Tongue (tissue), 2 donors: Measurements from ENCODE around the gene ELOVL7. TPM values are rescaled to one million over a fixed set of nuclear protein-coding genes. Genes with fewer than 3 reads are reported as not detected.
"Not testable (repeated sequence)": the region's sequence is repeated elsewhere in the genome, so short reads cannot be mapped to it uniquely, and the experiment has no call there.

Source experiments
- DNase-seq: peaks from one replicate; pipeline ENCODE4 v3.0.0-alpha.2; 2015
- total RNA-seq: library from RNA; depleted of rRNA; stranded (reverse); fragments of >200 nt; gene quantifications from one replicate; pipeline ENCODE4 v1.2.3, GENCODE V29; 2014

Gene ELOVL7
- 4.7 TPM for total RNA-seq

DNA sequence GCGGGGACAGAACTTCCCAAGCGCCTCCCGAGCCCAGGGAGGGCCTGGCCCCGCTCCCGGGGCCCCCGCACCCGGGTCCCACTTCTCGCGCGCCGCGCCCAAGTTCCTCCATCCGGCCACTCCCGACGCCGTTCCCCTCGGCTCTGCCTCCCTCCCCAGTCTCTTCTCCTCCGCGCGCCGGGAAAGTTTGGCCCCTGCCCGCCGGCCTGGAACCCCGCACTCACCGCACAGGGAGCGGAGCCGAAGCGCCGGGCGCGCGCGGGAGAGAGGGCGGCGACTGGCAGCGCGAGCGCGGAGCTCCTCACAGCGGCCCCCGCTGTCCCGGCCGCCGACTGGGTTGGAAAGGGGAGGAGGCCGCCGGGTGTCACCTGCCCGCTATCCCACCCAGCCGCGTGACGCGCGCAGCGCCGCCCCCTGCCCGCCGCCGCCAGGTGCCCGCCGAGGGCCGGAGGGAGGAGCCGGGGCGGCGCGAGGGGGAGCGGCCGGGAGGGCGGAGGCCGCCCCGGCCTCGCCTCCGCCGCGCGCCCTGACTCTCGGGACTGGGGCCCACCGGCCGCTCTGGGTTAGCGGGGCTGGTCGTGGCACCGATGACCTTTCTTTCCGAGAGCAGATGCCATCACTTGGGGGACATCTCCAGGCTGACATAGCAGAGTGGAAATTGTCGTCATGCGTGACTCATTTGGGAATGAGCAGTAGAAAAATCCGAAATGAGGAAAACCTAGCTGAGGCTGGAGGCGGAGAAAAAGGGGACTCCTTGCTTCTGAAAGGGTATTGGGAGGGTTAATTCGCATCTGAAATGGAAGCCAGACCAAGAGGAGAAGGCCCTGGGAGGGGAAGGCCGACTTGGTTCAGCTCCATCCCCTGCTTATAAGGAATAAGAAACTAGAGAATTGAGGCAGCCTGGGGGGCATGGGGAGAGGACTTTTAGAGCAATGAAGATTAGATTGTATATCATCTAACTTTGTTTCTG lies at the start of gene ELOVL7:
Gene ELOVL7, minus strand, starts transcription at position 334 of the 970 bp plus-strand sequence. CDS start 56,872 bp downstream, outside the sequence.
- peak; percentile 71 for DNase-seq

DNA sequence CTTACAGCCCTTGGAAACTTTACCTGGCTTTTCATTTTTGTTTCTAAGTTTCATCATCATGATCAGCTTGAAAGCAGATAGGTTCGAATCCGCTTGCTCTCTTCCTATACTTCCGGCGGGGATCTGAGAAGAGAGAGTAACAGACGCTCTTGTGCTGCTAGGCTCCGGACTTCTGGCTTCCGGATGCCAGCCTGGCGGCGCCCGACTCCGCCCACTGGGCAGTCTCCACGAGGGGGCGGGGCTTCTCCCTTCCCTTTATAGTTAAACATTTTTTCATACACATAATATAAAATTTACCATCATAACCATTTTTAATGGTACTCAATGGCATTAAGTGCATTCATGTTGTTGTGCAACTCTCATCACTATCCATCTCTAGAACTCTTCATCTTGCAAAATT lies 49.5 kb upstream of the ELOVL7 start:
- DNase-seq = no peak

DNA sequence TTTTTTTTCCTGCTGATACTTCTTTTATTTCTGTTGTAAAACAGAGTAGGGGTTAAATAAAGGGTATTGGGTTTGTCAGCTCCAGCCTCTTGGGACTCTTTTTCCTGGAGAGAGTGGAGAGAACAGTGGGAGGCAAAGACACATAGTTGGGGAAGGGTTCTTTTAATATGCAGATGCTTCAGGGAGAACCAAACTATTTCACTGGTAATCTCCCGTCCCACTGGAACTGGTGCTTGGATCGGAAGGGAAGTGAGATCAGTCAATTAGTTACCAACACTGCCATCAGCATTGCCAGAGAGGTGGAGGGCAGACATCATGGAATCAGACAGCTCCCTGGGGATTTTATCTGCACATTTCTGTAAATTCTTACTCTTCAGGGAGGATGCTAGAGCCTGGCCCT lies 47.6 kb upstream of the ELOVL7 start:
- no peak for DNase-seq

DNA sequence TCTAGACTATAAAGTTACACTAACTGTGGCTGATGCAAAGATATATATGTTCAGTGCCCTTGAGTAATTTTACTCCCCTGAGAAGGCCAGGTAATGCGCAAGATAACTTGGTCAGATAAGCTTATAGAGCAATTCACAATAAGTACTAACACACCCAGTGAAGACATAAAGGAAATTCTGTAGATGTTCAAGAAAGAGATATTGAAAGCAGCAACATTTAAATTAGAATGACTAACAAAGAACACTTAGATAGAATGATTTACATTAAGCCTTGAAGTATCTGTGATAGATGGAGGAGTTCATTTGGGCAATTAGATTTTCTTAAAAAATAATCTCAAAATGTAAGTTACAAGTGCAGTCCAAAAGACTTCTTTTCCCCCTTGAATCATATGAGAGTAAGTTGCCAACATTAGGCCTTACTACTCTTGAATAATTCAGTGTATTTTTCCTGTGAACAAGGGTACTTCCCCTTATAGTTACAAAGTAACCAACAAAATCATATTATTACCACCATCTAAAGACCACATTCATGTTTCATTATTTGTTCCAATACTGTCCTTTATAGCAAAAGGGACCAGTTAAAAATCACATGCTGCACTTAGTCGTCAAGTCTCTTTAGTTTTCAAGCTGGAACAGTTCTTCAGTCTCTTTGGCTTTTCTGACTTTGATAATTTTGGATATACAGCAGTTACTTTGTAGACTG lies 44.4 kb upstream of the ELOVL7 start:
- DNase-seq = no peak

DNA sequence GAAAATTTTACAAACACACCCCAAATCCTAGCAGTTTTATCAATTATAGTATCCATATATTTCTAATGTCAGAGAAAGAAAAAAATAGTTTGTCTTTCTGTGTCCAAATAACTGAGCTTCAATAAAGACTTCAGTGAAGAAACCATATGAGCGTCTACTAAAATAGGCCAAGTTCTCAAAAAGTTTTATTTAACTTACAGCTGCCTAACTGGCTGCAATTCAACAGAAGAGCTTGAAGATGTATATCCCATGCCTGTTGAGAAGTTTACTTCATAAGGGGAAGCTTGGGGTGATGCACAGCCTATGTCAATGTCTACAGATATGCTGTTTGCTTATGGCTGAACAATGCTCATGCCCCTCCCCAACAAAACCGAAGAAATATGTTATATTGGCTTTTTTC lies 43.7 kb upstream of the ELOVL7 start:
- peak; percentile 6 for DNase-seq

DNA sequence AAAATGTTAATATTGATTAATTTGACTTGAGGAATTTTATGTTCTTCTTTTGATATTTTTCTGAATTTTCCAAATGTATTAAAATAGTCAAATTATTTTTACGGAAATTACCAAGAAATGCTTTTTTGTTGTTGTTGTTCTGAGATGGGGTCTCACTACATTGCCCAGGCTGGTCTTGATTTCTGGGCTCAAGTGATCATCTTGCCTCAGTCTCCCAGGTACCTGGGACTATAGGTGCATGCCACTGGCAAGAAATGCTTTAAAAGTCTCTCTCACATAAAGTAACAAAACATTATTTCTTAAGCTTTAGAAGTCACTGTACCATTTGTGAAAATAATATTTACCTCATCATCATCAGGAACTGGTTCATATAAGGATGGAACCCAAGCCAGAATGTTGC lies 43.0 kb upstream of the ELOVL7 start:
- no peak for DNase-seq

DNA sequence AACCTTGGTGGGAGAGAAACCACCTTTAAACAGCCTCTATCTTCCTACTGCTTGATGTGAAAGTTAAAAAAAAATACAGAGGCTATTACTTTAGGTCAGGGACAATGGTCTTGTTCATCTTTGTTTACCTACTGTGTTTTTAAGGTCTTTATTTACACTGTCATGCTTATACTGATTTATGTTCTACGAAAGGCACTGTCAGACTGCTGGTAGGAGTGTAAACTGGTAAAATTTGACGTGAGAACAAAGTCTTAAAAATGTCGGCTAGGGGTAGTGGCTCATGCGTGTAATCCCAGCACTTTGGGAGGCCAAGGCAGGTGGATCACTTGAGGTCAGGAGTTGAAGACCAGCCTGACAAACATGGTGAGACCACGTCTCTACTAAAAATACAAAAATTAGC lies 42.1 kb upstream of the ELOVL7 start:
- DNase-seq = no peak

DNA sequence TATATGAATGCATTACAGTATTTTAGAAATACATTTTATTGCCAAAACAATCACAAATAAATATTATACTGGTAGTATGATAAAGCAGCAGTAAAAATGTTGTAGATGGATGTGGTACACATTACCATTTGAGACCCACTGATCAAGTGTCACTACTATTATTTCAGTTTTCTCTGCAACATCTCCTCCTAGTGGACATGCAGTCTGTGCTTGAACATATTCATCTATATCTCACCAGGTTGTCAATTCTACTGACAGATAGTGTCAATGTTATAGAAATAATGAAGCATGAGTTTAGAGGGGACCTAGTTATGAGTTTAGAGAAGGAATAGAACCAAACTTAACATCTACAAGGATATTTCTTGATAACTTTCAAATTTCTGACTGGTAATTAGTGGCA lies 39.2 kb upstream of the ELOVL7 start:
- DNase-seq = no peak

DNA sequence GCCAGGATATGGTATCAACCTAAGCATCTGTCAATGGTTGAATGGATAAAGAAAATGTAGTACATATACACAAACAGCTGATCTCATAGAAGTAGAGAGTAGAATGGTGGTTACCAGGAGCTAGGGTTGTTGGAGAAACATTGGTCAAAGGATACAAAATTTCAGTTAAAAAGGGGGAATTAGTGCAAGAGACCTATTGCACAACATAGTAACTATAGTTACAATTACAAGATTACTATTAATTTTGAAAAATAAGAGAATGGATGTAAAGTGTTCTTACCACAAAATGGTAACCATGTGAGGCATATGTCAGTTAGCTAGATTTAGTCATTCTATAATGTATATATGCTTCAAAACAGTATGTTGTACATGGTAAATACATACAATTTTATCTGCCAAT lies 28.8 kb upstream of the ELOVL7 start:
- DNase-seq = no peak

DNA sequence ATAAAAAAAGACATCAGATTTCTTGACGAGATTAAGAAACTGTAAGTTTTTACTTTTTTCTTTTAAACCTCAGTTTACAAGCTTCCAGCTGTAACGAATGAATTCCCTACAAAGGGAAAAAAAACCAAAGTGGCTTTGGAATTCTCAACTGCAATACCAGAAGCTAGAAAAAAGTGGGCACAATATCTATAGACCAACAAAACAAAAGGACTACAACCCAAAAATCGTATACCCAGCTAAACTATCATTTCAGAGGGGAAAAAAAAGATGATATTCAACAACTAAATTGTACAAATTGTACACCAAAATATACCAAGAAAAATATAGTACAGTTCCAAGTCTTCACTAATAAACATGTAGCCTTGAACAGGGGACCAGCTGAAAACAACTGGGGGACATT lies 26.8 kb upstream of the ELOVL7 start:
- no peak for DNase-seq

DNA sequence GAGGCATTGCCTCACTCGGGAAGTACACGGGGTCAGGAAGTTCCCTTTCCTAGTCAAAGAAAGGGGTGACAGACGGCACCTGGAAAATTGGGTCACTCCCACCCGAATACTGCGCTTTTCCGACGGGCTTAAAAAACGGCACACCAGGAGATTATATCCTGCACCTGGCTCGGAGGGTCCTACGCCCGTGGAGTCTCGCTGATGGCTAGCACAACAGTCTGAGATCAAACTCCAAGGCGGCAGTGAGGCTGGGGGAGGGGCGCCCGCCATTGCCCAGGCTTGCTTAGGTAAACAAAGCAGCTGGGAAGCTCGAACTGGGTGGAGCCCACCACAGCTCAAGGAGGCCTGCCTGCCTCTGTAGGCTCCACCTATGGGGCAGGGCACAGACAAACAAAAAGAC lies 16.5 kb upstream of the ELOVL7 start:
- not testable (repeated sequence) for DNase-seq

DNA sequence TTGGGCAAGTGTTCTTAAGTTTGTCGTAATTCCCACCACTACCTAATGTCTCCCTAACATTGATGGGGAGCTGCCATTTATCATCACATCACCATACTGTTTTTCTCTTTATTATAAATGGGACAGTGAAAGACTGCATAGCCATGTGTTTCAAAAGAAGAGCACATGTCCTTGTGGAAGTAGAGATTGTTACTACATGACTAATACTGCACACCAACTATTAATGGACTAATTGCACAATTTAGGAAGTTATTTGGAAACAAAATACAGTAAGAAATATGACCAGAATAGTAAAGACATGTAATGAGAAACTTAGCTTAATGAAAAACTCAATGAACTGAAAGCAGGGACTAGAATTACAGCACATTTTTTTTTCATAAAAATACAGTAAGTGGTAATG lies 12.0 kb upstream of the ELOVL7 start:
- no peak for DNase-seq

DNA sequence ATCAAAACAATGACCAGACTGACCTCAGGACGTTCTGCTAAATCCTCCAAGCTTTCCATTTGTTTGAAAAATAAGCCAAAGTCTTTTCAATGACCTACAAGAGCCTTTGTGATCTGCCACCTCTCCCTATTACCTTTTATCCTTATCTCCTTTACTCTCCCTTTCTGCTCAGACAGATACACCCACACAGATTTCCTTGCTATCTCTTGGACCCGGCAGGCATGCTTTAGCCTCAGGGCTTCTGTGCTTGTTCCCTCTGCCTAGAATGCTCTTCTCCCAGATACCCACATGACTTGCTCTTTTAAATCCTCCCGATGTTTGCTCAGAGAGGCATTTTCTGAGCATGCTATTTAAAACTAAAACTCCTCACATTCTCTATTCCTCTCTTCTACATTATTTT lies 8.9 kb upstream of the ELOVL7 start:
- DNase-seq = no peak

DNA sequence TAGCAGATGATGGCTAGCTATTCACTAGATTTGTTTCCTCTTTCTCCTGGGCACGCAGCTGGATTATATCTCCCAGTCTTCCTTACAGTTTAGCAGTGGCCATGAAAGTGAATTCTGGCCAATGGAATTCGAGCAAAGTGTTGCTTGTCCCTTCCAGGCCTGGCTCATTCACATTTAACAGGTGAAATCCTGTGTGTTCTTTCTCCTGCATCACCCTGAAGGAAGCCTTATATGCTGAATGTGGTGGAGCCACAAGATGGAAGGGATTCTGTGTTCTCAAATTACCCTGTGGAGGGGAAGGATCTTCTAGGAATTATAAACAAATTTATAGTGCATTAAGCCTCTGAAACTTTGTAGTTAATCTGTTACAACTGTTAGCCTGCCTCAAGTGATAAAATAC lies 8.2 kb upstream of the ELOVL7 start:
- no peak for DNase-seq

DNA sequence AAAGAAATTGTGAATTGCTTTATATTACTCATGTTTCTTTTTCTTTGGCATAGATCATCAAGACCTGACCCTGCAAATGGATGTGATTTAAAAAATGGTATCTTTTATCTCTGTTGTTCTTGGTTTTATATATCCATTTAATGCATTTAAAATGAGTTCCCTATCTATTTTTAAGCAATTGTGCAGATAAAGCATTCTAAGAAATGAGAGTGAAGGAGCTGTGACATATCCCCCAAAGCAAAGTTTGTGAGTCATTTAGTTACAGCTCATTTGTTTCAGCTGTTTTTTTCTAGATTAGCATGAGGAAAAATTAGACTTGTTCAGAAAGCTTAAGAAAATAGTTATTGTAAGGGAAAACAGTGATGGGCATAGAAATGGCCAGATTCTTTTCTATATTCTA lies 7.6 kb upstream of the ELOVL7 start:
- DNase-seq = no peak

DNA sequence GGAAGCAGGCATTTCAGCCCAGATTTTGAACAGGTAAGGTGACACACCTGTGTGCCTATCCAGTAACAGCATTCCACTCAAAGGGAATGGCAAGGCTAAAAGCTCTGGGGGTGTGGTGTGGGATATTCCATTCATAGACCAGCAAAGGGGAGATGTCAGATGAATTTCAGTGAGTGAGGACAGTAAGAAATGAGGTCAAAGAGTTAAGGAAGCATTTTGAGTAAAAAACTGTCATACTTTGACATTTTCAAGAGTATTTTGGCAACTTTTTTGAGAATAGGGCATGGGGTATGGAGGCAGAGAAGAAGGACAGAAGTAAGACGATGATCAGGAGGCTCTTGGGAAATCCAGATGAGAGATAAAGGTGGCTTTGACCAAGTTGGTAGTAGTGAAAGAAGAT lies 2.2 kb upstream of the ELOVL7 start:
- no peak for DNase-seq

DNA sequence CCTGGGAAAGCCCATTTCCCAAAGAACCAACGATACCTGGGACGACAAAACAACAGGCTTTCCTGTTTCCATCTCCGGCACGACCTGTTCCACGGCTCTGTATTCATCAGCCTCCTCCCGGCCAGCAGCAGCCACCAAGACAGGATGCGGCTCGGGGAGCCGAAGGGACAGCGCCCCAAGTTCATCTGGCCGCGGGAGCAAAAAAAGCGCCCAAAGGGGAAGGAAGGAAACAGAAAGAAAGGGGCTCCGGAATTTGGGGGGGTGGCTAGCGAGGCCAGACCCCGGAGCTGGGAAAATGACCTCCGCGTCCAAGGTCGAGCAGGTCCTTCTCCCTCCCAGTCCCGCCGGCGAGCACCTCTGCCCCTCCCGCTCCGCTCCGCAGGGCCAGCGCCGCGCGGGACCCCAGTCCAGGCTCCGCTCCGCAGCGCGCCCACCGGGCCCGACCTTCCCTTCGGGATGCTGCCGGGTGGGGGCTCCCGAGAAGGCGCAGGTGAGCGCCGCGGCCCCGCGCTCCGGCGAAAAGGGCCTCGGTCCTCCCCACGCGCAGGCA lies 608 bp downstream of the ELOVL7 start:
- DNase-seq = peak; percentile 11

DNA sequence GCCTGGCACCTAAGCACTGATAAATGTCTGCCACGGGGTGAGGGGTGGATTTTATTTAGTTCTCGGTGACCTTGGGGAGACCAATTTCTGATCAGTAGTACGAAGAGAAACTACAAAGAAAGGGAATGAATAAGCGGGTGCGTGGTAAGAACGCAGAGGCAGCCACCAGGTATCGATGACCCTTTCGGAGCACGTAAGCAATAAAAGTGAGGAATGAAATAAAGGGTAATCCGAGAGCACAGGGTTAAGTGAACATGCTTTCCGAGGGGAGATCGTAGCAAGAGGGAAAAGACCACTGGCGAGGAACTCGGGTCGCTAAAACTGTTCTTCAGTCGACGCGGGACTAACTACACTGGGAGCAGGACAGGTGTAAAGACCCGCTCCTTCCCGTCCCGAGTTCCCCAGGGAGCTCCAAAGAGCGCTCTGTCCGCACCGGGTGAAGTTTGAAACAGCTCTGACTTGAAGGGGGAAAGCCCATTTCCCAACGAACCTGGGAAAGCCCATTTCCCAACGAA lies 1.1 kb downstream of the ELOVL7 start:
- no peak for DNase-seq

DNA sequence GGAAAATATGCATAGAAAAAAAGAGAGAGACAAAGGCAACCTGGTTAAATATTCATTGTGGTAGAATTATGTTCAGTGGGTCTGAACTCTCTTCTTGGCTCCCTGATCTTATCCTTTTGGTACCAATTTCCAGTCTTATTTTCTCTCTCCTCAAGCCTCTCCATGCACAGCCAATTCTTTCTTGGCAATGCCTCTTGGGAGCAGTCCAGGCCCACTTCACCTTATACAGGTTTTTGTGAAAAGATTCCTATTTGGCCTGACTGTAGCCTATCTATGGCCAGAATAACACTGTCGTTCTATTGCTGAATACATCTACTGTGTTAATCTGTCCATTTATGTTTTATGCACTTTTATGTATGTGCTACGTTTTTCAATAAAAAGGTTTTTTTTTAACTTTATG lies 2.7 kb downstream of the ELOVL7 start:
- no peak for DNase-seq

DNA sequence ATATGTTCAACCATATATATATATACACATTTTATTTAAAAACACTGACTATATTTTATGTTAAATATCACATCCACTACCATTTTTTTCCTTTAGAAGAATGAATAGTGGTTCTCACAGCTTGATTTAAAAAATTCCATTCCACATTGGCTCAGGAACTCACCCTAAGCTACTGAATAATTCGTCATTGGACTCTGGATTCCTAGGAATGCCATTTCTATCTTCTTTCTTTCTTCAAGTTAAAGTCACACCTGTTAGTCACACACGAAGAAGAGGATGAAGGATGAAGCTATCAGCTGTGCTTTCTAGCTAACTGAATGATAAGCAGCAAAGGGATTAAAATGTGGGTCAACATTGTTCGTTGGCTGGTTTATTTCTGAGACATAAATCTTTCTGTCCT lies 7.9 kb downstream of the ELOVL7 start:
- no peak for DNase-seq

DNA sequence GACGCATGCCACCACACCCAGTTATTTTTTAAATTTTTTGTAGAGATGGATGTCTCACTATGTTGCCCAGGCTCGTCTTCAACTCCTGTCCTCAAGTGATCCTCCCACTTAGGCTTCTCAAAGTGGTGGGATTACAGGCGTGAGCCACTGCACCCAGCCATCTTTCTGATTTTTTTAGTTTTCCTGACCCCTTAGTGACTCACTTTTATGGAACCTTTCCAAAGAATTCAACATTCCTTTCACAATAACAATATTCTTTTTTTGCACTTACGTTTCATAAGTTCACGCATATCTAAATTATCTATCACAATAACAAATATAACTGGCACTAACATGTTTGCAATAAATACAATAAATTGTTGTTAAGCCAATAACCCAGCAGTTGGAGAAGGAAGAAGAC lies 8.5 kb downstream of the ELOVL7 start:
- no peak for DNase-seq

DNA sequence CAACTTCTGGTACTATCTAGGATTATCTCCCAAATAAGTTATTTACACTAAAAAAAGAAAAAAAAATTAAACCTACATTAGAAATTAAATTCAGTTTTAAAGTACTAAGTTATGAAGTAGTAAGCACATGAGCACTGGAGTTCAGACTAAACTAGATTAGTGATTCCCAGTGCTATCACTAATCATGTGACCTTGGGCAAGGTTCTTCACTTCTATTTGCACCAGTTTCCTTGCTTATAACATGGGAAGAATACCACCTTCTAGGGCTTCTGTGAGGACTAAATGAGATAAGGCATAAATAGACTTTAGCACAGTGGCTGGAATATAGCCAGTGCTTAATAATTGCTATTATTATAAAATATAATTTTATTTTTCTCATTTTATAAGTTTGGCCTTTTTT lies 10.5 kb downstream of the ELOVL7 start:
- no peak for DNase-seq

DNA sequence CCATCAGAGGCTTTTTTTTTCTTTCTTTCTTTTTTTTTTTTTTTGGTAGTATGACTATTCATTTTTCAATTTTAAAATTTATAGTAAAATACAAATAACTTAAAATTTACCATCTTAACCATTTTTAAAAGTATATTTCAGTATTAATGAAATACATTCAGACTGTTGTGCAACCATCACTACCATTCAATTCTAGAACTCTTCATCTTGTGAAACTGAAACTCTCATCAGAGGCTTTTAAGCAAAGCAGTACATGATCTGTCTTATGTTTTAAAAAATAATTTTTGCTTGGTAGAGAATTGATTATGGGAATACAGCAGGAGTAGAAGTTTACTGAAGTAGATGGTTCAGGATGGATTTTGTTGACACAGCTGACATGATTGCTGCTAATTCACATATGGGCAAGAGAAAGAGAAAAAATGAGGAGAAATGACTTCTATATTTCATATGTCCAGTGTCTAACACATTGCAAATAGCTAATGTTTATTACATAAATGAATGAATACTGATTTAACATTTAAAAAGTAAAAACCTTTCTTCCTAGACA lies 13.4 kb downstream of the ELOVL7 start:
- no peak for DNase-seq
